PFSK-1 (cell line): Measurements from ENCODE around the gene SEC14L3.

Experiments used
- POLR2AphosphoS5 ChIP-seq: IDR thresholded peaks from 2 replicates; pipeline ENCODE4 v1.6.1; 2012; ENCODE audit warnings: low read depth, mild to moderate bottlenecking, control low read depth, low read length, moderate library complexity
- REST ChIP-seq, 2 experiments: IDR thresholded peaks; 2 replicates each; pipeline versions ENCODE4 v1.6.1 to v1.8.0; 2011 to 2012; ENCODE audit warnings: low read depth in 2 of 2, low read length in 2 of 2, control low read depth in 1 of 2, inconsistent platforms in 1 of 2, mild to moderate bottlenecking in 1 of 2, moderate library complexity in 1 of 2; ENCODE audit not compliant: insufficient read depth in 1 of 2
- TAF1 ChIP-seq: IDR thresholded peaks from 2 replicates; pipeline ENCODE4 v1.6.1; 2012; ENCODE audit warnings: low read length, control low read depth, borderline replicate concordance; ENCODE audit not compliant: insufficient read depth

- TF ChIP-seq POLR2AphosphoS5 = no peak
- no peak for TF ChIP-seq TAF1
- TF ChIP-seq REST (IDR thresholded peaks at IDR 0.05; ENCODE audit: insufficient read depth in 1 of 2, low read depth in 2 of 2, low read length in 2 of 2) = no peak
Measured at GRCh38 chr22:30474121-30474520, 2.3 kb upstream of the SEC14L3 start.
